Measurements from ENCODE around the gene PAX5.

- TF ChIP-seq CTCF (IDR thresholded peaks at IDR 0.05) = no peak
- no peak for TF ChIP-seq POLR2A (IDR thresholded peaks at IDR 0.05)
- TF ChIP-seq POLR2AphosphoS5 (IDR thresholded peaks at IDR 0.05) = no peak
Observed at GRCh38 chr9:36822201-36822600, 211.9 kb downstream of the PAX5 start.

All from breast epithelium (tissue), 3 donors.